ENCODE measurements around the gene VASH1. TPM values are rescaled to one million over a fixed set of nuclear protein-coding genes. Genes with fewer than 3 reads are reported as not detected.

VASH1 gene
- total RNA-seq, 6 donors from 2014 or later: 12.0 to 53.5 (median 28.2) TPM

Other genes with a start within 250 kb of the VASH1 start
- 10 to 100 TPM; 13.8 to 35.6 (median 23.6) TPM for gene ANGEL1, start 51.4 kb downstream of the VASH1 start, total RNA-seq
- not detected for gene LRRC74A, start 64.9 kb downstream of the VASH1 start, total RNA-seq